ENCODE data around the gene SPATA13. TPM values are rescaled to one million over a fixed set of nuclear protein-coding genes. Genes with fewer than 3 reads are reported as not detected.

The SPATA13 gene
- total RNA-seq, 1 donor from 2014 or later: 11.9 TPM

DNA sequence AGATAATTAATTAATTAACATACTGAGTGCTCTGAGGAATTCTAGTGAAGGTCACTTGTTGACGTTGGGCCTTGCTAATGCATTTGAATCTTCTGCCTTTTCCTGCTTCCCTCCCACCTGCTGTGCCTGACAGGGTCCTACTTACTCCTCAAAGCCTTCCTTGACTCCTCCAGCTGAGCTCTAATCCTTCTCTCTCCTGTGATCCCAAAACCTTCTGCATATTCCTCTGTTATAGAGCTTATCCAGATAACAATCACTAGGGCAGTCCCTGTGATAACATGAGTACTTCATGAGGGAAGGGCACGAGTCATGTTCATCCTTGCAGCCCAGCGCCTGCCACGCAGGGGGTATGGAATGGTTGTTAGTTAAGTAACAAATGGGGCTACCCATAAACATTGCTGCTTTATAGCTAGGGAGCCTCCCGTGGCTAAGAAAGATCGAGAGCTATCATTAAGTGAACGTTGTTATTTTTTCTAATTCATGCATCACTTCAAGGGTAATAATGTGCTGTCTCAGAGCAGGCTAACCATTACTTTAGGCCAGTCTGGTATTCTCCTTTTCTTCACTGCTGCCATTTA lies 19.1 kb upstream of the SPATA13 start:
- DNase-seq (ENCODE audit: low read depth): no peak

DNA sequence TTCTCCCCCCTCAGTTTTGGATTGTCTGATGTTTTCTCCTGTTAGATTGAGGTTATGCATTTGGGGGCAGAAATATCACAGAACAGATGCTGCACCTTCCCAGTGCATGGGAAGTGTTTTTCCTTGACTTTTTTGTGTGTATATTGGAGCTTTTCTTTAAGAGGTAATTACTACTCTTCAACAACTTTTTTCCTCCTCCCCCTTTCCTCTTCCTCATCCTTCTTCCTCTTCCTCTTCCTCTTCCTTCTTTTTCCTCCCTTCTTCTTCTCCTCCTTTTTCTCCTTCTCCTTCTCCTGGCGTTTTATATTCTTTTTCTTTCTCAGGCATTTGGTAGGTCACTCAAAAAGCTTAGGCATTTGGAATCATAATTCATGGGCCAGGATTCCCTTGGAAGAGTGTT lies 18.1 kb upstream of the SPATA13 start:
- no peak for DNase-seq (ENCODE audit: low read depth)

DNA sequence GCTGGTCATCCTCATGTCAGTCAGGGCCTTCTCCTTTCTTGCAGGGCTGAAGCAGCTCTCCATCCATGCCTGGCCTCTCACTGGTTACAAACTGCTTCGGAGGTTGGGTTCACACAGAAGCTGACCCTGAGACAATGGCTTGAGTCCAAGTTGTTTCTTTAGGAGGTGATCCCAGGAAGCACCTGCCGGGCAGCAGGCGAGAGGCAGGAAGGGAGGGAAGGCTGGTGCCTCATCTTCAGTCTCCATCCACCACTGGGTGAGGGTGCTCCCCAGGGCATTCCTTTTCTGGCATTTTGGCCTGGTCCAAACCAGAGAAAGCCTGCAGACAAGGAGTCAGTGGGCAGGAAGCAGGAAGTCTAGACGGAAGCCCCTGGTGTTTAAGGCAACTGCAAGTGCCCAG lies 17.6 kb upstream of the SPATA13 start:
- no peak for DNase-seq (ENCODE audit: low read depth)

DNA sequence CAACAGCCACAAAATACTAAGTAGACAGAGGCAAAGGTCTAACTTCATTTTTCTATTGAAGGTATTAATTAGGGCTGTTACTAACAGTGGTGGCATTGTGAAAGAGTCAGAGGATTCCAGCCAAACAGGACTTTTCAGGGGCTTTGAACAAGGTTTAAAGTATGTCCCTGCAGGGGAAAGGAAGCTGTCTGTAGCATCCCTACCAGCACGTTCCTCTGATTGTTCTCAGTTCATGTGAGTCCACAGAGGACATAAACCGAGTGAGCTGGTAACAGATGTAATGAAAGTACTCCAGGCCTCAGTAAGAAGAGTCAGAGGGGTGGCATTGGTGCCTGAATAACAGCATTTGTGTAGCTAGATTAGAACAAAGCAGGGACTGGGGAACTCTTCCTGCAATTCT lies 15.3 kb upstream of the SPATA13 start:
- no peak for DNase-seq (ENCODE audit: low read depth)

DNA sequence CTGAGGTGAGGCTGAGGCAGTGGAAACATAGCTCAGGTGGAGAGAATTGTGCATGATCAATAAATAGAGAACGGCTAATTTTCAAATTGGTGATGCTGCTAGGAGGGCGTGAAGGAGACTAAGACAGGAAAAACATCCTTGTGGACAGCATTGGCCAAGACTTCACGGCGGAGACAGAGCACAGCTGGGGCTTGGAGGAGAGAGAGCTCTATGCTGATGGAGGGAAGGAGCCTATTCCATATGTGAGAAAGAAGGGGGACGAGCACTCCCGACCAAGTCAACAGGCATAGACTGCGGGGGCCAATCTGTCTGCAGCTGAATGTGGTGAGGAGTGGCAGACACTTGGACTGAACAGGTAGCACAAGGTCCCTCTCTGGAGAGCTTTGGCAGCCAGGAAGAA lies 14.8 kb upstream of the SPATA13 start:
- no peak for DNase-seq (ENCODE audit: low read depth)

DNA sequence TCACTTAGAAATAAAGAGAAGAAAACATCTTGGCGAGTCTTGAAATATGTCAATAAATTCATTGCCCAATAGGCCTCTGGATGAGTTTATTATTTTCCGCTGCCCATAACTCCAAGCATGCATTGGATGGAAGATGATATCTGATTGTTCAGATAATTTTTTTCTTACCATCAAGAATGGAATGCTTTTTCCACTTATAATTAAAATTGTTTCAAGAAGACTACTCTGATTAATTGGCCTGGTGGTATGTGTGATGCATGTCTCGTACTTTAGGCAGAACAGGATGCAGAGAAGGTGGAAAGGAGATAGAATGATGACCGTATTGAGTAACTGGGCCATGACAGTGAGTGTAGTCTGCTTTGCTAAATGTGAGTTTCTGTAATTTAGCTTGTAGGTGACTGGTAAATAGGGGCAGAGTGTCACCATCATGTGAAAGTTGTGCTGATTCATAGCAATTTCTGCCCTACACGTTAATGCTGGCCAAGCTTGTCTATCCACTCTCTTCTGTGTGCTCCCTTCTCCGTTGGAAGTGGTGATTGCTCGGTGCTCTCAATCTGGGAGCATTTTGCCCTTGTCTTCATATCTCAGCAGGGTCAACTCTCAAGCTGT lies 13.5 kb upstream of the SPATA13 start:
- no peak for DNase-seq (ENCODE audit: low read depth)

DNA sequence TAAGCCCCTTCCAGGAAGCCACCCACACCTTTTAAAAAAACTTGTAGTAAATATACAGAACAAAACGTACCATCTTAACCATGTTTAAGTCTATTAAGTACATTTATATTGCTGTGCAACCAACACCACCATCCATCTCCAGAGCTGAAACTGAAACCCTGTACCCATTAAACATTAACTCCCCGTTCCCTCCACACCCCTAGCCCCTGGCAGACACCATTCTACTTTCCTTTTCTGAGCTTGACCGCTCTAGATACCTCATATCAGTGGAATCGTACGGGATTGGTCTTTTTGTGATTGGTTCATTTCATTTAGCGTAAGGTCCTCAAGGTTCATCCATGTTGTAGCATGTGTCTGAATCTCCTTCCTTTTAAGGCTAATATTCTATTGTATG lies 13.0 kb upstream of the SPATA13 start:
- no peak for DNase-seq (ENCODE audit: low read depth)

DNA sequence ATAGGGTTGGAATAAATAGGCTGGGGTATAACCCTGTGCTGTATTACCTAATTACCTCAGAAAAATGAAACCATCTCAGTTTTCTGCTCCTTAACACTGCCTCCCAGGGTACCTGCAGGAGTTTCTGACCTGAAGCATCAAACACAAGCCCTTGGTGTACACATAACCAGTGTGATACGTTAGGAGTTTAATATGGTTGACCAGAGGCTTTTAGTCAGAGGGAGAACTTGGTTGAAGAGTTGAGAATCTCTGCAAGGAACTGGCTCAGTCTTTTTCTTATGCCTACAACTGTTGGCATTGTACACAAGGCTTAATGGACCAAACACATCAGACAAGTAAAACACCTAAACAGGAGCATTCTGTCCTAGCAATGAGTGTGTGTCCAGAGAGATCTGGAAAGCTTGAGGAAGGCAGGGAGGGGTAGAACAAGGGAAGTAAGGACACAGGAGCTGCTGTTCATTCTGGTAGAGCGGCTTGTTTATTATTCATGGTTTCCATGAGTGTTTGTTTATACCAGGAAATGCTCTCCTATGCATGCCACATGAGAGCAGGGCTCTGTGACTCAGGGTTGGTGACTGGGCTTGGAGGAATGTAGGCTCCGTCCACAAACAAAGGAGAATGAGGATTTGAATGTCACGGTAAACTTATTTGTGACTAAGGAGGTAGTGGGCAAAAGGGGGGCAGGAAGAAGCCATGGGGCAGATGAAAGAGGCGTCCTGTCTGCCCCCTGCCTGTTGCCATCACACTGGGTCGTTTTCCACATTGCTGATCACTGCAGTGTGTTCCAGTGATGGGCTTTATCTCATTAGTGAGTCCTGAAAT lies 11.9 kb upstream of the SPATA13 start:
- peak; percentile 95 for DNase-seq (ENCODE audit: low read depth)

DNA sequence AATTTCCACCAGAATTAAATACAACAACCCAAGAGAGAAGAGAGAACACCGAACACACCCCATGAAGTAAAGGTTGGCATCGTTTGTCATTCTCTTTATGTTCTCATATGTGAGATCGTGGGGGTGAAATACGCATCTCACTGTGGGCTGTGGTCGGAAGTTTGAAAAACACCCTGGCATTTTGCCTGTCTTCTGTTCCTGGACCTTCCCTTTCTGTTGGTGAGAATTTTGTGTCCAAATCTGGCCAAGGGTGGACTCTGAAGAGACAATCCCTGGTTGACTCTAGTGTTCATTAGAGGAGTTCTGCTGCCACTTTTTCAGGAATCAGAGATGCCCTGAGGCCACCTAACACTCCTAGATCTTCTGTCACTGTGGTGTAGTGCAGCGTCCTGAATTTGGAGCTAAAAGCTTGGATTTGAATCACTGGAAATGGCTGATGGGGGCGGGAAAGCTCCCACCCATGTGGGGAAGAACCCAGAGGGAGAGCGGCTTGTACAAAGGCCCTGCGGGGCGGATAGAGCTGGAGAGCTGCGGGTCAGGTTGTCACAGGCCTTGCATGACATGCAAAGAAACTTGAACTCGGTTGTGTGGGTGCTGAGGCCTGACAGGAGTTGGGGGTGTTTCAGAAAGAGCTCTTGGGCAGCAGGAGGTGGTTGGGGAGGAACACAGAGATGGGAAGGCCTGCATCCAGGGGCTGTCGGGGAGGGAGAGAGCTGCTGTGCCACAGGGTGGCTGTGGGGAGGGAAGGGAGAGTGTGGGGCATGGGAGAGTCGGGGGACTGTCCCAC lies 11.1 kb upstream of the SPATA13 start:
- DNase-seq (ENCODE audit: low read depth): peak; percentile 62

DNA sequence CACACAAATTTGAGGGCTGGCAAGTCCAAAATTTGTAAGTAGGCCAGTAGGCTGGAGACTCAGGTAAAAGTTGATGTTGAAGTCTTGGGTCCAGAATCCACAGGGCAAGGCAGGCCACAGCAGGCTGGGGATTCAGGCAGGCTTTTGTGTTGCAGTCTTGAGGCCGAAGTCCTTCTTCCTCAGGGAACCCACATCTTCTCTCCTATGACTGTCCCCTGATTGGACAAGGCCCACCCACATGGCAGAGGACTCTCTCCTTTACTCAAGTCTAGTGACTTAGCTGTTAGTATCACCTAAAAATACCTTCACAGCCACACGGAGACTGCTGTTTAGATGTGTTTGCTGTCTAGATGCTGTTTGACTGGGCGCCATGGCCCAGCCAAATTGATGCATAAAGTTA lies 9.9 kb upstream of the SPATA13 start:
- no peak for DNase-seq (ENCODE audit: low read depth)

DNA sequence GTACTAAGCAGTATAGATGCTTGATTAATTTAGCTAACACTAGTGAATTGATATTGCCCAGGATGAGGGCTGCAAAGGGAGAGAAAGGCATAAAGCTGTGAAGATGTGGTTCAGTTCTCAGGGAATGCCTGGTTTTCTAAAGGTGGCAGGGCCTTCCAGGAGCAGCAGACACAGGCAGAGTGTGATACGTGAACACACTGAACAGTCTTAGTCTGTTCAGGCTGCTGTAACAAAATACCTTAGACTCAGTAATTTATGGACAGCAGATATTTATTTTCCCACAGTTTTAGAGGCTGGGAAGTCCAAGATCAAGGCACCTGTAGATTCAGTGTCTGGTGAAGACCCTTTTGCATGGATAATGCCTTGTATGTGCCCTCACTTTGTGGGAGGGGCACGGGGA lies 8.7 kb upstream of the SPATA13 start:
- DNase-seq (ENCODE audit: low read depth): no peak

DNA sequence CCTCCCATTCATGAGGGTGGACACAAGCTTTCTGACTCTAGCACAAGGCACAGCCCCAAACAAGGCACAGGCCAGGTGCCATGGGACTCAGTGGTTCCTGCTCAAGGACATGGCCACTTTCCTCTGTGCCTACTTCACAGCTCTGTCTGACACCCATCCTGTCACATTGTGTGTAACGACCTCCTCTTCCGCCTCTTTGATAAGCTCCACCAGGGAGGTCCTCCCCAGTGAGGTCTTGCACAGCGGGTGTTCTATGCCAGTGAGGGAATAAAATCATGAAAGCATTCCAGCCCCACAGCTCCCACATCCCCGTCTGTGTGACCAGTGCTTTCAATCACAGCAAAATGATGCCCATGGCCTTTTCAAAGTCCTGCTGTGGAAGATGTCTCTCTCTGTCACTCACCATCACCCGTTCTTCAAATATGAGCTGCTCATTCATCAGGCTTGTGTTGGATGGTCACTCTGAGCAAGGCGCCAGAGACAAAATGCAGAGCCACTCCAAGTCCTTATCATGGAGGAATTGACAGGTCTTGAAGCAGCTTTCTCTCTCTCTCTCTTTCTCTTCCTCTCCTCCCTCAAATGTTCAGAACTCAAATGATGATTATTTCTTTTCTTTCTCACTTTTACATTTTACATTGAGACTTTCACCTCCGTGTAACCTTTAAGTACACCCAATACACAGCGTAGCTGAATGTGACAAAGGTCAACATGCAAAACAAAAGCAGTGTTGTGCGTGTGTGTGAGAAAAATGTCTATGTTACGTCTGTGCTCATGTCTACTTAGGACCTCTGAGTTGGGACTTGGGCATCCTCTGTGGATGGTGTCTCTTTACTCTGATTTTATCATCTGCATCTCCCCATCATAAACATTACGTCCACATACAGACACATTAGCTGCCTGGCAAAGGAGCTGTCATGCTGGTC lies 8.0 kb upstream of the SPATA13 start:
- DNase-seq (ENCODE audit: low read depth): no peak

DNA sequence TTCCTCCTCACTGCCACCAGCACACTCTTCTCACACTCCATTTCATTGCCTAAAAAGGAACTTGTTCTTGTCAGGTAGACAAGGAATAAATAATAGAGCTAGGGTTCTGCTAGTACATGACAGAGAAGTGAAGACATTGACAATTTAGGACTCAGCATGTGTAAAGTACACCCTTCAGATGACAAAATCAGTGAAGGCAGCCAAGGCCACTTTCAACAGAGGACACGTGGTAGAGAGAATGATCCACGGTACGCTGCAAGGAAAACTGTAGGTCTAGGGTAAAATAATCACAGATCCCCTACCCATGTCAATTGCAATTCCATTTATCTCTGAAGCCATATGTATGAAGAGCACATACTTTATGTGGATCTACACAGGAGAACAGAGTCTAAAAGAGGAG lies 7.2 kb upstream of the SPATA13 start:
- no peak for DNase-seq (ENCODE audit: low read depth)

DNA sequence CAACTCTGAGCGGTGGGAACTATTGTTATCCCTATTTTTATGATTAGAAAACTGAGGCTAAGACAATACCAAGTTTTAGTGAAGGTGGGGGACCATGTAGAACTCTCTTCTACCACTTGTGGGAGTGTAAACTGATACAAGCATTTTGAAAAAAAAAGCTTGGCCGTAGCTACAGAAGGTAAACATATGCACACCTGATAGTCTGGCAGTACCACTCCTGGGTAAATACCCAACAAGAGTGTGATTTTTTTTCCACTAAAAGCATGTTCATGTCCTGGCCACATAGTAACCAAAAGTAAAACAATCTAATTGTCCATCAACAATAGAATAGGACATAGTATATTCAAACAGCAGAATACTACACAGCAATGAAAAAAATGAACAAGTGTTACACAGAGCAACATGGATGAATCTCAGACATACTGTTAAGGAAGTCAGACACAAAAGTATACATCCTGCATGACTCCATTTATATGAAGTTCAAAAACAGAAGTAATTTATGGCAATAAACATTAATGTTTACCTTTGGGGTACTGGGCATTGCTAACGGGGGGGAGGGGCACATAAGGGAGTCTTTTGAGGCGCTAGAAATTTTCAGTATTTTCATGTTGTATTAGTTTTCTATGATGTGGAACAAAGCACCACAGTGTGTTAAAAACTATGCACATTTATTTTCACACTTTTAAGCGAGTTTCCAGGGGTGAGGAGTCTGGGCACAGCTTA lies 6.4 kb upstream of the SPATA13 start:
- no peak for DNase-seq (ENCODE audit: low read depth)

DNA sequence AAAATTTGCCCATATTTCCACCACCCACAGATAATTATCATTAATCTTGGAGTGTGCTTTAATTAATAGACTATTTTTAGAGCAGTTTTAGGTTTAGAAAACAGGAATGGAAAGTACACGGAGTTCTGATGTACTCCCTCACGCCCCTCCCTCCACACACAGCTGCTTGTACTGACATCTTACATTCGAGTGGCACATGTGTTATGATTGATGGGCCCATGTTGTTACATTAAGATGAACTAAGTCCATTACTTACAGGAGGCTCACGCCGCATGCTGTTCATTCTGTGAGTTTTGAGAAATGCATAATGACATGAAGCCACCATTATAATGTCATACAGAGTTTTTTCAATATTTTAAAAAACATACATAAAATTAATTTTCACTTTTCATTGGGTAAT lies 1.2 kb upstream of the SPATA13 start:
- DNase-seq (ENCODE audit: low read depth): peak; percentile 16

DNA sequence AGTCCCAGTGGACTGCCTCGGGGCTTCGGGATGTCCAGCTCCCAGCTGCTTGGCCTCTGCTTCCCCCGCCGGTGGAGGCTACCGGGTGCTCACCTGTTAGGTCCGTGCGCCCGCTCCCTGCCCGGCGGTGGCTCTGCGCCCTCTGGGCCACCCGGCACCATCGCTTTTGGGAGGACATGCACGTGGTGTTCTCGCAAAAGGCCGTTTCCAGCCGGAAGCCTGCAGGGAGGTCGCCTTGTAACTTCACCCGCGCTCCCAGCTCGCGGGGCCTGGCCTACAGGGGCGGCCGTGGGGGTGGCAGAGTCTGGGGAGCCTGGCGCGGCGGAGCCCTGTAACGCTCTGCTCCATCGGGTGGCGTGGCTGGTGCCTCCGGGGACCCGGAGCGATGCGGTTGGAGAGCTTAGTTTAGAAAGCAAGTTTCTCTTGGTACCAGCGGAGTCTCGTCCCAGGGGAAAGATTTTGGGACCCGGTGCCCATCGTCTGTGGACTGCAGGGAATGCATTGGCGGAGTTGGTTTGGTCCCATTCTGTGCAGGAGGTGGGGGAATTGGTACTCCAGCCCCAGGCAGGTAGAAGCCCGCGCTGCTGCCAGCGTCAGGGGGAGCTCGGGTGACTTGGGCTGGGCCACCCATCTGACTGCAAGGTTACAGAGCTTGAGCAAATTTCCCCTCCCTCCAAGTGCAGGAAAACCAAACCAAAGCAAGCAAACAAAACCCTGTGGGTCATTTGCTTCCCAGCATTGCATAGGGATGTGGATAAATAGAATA lies 673 bp downstream of the SPATA13 start:
- DNase-seq (ENCODE audit: low read depth): peak; percentile 28

DNA sequence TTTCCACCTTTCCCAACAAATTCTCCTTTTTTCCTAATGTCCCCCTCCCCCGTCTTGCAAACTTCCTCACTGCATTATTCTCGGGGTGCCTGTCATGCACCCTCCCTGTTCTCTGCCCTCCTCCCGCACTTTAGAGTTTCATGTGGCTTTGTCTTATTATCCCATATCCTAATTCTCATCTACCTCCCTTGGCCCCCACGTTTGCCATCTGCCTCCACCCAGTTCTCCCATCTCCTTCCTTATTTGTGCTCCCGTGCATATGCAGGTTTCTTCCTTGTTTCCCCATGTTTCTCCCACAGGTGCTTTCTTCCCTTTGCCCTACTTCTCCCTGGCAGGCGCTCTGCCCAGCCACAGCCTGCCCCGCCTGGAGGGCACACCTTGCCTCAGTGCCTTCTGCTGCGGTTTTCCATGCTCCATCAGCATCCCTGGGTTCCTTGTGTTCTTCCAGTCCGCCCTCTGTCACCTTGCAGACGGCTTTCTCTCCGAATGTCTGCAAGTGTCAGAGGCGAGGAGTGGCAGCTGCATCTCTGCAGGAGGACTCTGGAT lies 1.5 kb downstream of the SPATA13 start:
- DNase-seq (ENCODE audit: low read depth): no peak

DNA sequence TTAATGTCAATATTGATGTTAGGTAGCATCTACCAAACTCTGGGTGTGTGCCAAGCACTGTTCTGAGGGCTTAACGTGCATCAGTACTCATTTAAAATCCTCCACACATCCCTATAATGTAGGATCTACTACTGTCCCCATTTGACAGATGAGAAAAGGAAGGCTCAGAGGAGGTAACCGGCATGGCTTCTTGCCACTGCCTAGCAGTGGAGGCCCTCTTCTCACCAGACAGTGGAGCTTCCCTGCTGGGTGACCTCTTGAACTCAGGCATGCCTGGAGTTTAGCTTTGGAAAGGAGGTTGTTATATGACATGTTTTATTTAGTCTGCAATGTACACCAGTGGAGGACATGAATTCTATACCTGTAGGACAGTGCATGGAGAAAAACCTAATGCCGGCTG lies 2.1 kb downstream of the SPATA13 start:
- DNase-seq (ENCODE audit: low read depth): no peak

DNA sequence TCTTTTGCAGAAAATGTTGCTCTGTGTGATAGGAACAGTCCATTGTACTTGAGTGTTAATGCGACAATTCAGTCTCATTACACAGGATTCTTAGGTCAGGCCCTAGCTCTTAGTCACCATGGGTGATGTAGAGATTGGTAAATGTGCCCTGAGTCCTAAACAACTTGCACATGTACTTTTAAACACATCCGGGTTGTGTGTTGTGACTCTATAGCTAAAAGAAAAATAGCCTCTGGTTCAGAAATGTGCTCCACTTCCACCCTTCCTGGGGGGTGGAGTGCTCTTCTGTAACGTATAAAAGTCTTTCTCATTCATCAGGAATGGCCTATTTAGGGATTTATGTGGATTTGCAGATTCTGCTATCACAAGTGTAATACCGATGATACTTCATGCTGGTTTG lies 5.2 kb downstream of the SPATA13 start:
- DNase-seq (ENCODE audit: low read depth): no peak

All from myocyte (in vitro differentiated cells).